ENCODE results near the gene LTBP2.

The LTBP2 gene

DNA sequence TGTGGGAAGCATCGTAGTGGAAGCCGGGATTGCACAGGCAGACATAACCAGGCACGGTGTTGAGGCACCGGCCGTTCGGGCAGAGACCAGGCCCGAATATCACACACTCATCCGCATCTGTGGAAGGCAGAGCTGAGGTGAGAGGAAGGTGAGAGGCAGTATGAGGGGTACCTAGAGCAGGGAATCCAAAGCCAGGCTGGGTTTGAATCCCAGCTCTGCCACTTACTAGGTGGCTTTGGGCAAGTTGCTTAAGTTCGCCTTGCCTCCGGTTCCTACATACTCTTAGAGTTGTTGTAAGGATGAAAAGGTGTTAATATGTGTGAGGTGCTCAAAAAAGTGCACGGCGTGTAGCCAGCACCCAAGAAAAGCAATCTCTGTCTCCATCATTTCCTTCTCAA, 108.1 kb downstream of the LTBP2 start:
- no peak for DNase-seq

DNA sequence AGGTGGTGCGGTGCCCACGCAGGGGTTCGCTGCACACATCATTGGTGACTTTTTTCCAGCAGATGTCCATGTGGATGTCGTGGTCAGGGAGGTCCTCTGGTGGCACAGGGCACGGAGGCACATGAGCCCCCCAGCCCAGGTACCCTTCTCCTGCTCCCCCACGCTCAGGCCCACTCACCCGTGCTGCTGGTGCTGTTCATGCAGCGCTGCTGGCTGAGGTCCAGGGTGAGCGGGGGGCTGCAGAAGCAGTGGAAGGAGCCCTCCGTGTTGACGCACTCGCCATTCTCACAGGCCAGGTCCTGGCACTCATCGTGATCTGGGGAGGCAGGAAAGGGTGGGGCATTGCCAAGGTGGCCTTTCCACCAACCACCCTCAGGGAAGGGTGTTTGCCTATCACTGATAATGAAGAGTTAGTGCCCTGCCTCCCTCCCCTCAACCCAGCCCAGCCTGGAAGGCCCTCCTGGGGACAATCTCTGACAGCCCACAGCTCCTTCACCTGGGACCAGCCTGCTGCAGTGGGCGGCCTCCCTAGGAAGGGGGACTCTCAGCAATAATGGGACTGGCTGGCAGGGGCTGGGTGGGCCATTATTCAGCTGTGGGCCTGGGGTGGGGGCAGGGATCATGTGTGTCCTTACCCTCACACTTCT, 108.6 kb downstream of the LTBP2 start:
- DNase-seq, result no peak

DNA sequence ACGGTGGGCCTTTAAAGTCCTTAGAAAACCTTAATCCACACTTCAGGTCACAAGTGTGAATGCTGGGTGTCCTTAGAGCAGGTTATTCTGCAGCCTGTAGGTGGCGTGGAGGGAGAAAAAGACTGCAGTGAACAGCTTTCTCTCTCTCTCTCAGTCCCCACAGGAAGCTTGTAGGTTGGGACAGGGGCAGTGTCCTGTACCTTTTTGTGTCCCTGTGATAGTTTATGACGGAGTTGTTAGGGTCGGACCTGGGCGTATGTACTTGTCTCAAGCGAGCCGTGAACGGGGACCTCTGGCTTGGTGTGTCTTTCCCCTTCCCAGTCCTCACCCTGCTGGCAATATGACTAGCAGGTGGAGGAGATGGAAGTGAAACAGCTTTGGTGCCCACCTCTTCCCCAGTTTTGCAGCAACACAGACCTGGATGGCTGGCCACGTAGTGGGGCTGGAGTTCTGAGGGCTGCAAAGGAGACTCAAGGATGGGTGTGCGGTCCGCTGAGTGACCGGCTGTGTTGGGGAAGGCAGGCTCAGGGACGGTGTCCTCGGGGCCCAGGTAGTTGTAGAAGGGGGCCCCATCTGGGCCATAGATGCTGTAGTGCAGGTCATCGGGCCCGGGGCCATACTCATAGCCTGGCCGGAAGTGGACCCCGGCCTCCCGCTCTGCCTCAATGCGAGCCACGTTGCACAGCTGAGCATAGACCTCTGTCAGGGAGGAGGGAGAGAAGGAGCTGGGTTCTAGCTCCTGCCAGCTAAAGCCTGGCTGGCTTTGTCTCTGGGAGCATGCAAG, 109.6 kb downstream of the LTBP2 start:
- peak in 1 of 2 experiments; percentile 39 for DNase-seq

DNA sequence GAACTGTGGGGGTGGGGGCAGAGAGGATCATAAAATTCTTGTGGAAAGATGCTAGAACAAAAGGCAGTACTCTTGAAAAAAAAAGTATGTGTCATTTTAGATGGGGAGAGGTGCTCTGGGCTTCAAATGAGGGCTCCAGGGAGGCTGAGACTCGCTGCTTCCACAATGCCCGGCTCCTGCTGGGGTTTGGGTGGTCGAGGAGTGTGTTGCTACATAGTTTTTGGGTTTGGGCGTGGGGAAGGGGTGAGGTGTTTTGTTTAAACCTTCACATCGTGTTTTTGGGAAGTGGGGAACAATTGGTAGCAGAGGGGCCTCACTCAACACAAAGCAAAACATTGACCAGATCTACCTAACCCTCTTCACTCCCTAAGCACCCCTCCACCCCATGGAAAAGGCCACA, 110.3 kb downstream of the LTBP2 start:
- DNase-seq, result no peak

DNA sequence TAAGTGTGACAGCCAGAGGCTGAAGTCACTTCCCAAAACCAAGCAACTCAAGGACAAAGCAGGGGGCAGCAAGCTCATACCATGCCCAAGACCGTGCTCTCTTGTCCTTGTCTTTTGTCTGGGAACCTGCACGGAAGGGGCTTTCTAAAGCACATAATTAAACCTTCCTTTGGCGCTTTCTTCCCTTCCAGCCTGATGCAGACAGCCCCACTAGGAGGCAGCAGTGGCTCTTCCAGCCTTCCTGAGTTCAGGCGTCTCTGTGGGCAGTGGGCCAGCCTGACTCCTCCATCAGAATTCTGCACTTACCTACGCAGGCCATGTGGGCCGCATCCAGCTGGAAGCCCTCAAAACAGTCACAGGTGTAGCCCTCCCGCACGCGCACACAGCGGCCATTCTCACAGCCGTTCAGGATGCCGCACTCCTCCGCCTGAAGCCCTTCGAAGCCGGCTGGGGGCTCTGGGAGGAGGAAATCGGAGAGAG, 110.9 kb downstream of the LTBP2 start:
- DNase-seq, result peak; percentile 63 to 78

DNA sequence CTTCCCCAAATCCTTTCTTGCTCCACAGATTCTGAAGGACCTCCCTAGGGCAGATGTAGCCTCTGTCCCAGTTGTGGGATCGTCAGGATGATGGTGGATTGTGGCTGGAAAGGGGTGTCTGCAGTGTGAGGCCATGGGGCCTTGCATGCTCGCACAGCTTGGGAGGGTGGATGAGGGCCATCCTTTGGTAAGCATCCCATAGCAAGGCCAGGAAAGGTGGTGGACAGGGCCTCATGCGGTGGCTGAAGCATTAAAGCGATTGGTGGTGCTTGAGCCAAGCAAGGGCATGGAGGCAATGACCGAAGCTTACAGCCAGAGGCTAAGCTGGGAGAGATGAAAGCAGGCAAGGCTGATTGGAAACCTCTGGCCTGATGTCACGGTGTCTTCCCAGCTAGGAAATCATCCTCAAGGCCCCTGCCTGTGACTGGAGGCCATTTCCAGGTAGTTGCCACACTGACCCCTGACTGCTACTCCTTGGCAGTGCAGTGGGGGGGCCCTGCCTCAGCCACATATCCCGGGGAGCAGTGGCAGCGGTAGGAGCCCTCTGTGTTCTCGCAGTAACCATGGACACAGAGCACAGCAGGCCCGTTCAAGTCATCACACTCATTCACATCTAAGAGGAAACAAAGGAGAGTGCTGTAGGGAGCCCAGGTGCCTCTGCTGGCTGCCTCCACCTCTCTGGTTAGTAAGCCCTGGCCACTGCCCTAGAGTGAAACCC, 111.5 kb downstream of the LTBP2 start:
- DNase-seq, result no peak

DNA sequence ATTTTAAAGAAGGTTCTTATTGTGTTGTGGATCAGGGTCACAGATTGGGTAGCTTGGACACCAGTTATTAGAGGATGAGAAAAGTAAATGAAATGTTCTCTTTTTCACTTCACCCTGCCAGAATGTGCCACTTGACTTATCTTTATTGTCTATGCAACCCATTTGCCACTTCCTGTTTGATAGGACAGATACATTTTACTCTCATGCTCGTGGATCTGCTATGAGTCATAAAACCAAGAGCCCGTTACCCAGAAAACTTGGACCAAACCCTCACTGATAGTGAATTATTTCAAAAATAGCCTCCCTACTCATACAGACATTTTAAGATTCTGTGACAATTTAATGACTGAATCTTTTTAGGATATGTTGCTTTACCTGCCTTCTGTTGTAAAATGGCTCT, 116.7 kb downstream of the LTBP2 start:
- DNase-seq, result no peak

DNA sequence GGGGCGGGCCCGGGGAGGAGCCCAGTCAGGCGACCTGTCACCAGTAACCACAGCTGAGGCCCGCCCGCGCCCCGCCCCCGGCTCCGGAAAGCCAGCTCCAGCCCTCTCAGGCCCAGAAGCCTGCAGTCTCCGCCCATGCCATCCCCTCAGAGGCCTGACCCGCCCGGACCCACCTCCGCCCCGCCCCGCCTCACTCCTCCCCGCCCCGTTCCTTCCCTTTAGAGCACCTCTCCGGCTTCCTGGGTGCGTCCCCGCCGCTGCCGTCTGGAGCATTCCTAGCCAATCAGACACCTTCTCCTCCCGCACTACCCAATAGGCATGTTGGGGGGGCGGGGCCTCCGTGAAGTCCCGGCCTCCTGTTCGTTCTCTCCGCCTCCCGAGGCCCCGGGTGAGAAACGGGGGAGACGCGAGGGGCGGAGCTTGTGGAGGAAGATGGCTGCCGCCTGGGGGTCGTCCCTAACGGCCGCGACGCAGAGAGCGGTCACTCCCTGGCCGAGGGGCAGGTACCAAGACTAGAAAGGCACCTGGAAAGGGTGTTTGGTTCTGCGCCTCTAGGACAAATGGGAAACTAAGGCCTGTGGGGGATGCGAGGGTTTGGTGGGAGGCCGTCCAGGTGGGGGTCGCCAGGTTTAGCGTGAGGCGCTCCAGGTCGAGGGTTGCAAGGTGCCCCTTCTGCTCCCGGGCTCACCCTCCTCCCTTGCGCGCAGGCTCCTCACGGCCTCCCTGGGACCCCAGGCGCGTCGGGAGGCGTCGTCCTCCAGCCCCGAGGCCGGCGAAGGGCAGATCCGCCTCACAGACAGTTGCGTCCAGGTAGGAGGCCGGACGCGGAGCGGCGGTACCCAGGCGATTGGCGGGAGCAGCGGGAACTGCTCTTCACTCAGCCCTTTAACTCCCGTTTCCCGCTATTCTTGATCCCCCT, 118.4 kb downstream of the LTBP2 start, which contains the start of gene ISCA2:
Gene ISCA2, plus strand, starts transcription at position 423 of the 919 bp plus-strand sequence. Its CDS starts 10 bp downstream, at position 433.
- peak; percentile 97 to 99 for DNase-seq

DNA sequence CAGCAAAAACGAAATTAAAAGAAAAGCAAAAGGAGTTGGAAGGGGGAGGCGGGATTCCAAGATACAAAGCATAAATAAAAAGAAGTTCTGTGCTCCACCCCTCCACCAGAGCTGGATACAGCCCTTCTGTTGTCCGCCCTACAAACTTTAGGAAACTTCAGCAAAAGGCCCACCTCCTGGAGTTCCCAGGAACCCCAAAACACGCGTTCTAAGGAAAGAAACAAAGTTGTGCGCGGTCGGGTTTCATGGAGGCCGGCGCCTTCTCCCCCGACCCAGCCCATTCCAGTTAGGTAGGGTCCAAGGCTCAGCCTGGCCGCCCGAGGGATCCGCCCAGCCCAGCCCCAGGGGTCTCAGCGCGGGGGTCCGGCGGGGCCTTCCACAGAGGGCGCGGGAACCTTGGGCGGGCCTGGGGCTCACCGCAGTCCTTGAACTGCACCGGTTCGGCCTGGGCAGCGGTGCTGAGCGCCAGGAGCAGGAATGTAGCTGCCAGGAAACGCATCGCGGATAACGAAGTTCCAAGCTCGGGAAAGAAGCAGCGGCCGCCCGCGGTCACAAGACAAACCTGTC, 119.2 kb downstream of the LTBP2 start, which contains the start of gene NPC2:
Gene NPC2, minus strand, starts transcription at position 530 of the 567 bp plus-strand sequence. Its CDS starts 31 bp downstream, at position 499.
- no peak for DNase-seq

DNA sequence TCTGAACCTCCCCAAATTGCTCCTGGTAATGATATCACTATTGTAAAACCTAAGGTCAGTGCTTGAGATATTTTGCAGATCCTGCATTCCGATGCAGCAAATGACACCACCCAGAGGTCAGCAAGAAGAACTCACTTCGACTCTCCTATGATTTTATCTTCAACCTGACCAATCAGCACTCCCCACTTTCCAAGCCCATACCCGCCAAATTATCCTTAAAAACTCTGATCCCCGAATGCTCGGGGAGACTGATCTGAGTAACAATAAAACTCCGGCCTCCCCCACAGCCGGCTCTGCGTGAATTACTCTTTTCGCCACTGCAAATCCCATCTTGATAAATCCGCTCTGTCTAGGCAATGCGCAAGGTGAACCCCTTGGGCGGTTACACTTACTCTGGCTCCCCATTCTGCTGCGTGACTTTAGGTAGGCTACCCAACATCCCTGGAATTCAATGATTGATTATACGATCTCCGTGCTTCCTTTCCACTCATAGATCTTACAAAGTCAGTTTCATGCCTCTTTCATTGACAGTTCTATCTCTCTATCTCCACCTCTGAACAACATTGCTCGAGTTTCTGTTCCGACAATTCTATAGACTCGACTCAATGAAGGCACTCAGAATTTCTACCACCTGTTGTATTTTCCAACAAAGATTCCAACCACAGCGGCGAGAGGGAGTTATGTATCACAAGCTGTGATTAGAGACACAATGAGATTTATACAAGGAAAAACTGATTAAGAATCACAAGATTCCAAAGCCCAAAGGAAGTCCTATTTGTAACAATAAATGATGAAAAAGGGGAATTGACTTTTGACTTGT, 119.9 kb downstream of the LTBP2 start:
- DNase-seq, result no peak

DNA sequence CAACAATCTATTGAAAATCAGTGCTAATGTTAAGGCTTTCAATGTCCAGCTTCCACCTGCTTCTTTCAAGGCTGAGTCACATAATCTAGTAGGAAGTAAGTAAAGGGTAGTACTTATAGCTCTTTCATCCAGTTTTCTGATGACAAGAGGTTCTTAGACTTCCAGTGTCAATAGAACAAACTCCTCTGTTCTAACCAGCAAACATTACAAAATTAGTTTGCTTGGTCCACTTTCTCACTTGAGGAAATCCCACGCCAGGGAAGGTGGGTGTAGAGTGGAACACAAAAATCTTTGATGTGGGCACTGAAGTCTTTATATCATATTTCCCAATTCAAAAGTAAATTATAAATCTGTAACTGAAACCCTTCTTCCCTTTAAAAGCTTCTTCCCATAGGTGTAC, 121.6 kb downstream of the LTBP2 start:
- no peak for DNase-seq

DNA sequence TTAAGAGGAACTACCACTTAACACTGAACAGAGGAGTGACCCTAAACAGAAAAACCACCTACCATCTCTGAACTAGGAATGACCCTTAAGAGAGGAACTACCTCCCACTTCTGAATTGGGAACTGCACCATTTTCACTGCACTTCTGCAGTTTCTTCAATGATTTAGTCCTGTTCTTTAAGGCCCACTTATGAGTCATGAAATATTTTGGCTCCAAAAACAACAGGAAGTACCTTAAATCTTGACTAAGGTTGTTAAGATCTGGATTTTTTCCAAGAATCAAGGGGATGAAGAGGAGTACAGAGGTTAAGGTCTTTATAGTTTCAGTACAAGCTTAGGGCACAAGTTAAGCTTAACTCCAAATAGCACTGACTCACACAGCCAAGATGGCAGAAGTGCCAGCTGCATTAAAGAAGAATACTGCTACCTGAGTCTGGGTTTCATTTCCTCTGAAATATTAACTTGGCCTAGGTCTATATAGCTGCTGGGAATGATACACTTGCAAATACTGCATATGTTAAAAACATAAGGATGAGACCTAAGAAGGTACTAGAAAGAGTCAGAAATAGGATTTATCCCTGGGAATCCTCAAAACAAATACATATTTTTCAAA, 123.1 kb downstream of the LTBP2 start:
- DNase-seq, result no peak

DNA sequence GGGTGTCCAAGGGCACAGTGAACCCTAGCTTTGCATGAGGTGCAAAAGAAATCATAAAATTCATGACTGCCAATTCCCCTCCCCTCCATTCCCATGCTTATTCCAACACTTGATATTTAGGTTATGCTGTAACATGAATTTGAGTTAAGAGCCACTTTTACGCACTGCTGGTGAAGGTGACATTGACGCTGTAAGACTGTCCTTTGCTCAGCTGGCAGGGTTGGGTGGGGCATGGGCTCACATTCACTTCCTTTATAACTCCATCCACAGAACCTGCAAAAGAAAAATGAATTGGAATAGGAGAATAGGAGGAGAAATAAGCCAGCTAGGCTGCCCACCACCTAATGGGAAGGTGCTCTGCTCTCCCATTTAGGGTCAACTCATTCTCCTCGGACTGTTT, 125.9 kb downstream of the LTBP2 start:
- DNase-seq, result no peak

DNA sequence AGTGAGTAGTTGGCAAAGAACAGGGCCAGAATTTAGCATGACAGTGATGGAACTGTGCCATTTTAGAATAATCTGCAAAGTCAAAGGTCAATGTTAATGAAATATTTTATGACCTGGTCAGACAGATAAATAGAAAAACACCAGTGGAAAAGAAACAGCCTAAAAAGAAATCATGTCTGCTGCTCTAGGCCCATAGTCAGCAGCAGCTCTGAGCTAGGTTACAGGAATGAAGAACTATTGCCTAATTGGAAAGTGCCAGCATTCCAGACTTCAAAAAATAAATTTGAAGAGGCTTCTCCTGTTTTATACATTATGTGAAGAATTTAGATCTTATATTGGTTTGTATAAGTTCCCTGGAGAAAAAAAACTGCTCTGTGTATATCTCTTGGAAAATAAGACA, 128.7 kb downstream of the LTBP2 start:
- DNase-seq, result no peak

DNA sequence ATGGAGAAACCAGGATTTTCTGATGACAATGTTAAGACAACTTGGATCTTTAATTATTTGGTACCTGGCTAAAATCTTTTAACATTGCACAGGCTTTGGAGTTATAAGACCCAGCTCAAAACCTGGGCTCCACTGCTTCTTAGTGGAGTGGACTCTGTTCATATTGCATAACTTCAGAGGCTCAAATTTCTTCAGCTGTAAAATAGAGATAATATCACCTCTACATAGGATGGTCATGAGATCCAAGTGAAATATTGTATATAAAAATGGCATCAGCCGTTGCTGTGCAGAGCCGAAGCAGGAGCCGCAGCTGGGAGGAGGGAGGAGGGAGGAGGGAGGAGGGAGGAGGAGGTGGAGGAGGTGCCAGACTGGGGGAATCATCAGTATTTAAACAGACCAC, 129.5 kb downstream of the LTBP2 start:
- no peak for DNase-seq

DNA sequence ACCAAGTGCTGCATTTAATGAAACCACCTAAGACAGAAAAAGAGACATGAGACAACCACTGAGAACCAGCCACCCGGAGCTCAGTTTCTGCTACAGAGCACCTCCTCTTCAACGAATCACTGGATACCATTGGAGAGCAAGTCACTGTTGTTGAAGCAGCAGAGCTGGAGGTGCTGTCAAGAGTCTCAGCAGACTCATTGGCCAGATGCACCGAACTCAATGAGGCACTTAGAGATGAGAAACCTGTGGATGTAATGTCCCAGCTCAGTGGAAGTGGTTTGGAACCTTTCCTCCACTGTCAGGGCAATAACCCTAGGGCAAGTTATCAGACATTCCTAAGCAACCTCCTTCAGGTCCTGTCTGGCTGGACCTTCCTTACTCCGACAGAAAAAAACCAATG, 132.0 kb downstream of the LTBP2 start:
- DNase-seq, result no peak

DNA sequence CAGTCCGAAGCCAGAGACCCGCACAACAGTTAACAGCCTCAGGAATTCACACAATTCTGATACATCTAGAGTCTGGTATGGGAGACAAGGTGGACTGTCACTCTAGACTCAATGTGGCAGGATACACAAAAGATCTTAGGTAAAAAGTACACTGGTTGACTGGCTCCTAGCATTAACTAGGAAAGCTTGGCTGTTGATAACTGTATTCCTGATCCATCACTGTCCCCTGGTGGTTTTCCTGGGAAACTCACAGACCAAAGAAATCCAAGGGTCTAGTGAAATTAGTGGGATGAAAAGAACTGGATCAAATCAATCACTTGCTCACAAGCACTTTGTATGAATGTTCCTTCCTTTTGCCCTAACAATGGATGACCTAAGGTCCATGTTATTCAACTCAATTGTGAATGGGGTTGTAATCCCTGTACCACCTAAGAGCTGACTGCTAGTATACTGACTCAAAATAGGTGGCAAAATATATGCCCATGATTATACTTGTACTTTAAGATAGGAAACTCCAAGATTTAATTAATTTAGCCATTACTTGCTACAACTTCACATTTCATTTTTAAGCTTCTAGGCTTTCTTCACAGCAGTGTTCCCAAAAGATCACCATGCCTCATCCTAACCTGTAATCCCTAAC, 132.9 kb downstream of the LTBP2 start:
- DNase-seq, result peak in 1 of 2 experiments; percentile 25

DNA sequence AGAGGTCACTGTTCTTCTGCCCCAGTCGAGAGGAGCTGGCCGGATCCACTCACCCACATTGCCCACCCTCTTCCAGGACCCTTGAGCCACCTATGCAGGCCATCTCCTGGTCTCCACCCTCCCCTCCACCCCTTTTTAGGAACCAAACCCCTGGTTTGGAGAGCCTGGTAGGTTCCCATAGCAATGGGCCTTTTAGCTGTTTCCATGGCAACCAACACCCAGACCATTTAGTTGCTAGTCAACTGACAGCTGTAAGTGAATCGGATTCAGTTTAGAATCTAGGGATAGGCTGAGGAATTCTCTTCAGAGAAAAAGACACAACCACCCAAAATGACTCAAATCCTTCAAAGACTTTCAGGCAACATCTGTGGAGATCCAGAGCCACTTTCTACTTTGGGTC, 135.4 kb downstream of the LTBP2 start:
- DNase-seq, result peak in 1 of 2 experiments; percentile 23

DNA sequence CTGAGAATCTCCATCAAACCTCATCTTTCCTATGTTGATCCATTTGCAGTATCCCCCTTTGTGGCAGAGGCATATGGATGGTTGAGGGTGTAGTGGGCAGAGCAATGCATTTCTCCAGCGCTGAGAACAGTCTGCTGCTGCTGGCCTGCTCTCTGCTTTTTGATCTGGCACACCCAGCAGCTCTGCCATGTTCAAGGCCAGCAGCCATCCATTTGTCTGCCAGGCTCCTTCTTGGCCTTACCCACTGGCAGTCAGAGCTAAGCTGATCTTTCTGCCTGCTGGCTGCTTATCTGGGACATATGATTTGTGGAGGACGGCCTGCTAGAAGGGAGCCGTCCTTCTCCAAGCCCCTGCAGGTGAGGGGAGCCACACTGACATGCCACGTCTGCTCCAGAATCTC, 135.9 kb downstream of the LTBP2 start:
- no peak for DNase-seq

DNA sequence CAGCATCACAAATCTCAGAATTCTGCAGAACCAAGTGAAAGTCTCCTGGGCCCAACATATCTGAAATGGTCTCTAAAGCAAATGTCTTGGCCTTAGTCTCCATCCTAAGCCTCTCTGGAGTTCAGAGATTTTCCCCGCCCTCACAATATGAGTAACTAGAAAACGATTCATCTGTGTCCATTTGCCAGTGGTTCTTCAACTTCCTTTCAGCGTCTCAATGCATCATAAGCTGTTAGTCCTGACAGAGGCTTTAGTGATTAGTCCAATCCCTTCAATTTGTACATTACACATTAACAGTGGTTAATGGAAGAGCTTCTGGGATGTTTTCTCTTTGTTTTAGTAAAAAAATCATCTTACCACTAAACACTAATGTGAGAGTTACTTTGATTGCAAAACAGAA, 136.4 kb downstream of the LTBP2 start:
- DNase-seq, result no peak

Measured in NCI-H446 (cell line).